GM18909 (cell line): ENCODE measurements around the gene EIF2AK3.

ENCODE experiments used
- ATAC-seq: cut with Tn5 transposase; IDR thresholded peaks from one replicate; pipeline ENCODE4 v1.9.1; 2021; ENCODE audit warnings: mild to moderate bottlenecking; ENCODE audit not compliant: unreplicated experiment, poor library complexity

EIF2AK3 gene

DNA sequence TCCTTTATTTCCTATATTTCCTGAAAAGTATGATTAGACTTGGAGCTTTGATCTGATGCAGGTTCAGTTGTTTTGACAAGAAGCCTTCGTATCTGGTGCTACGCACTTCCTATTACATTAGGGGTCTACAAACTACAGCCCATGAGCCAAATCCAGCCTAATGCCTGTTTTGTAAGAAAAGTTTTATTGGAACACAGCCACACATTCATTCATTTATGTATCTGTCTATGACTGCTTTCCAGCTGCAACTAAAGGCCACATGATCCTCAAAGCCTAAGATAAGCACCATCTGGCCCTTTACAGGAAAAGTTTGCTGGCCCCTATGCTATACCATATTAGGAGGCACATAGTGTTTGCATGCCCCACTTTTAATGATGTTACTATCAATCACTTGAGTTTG lies 26.0 kb downstream of the EIF2AK3 start:
- ATAC-seq, result no peak

DNA sequence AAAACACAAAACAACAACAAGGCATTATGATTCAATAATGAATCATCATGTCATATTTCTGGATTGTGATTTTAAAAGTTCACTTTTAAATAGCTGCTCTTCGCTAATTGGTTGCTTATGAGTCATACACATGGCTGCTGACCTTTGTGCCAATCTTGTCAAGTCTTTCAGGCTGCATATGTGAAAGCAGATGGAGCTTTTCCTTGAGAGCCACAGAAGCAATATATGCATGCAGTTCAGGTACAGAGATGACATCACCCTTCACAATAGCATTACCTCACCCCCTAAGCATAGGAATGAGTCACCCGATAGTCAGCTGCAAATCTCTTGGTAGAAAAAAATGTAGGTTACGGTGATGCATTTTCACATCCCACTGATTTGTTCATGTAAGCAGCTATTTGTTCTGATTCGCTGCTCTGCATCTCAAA lies 27.2 kb downstream of the EIF2AK3 start:
- peak; percentile 99 for ATAC-seq

DNA sequence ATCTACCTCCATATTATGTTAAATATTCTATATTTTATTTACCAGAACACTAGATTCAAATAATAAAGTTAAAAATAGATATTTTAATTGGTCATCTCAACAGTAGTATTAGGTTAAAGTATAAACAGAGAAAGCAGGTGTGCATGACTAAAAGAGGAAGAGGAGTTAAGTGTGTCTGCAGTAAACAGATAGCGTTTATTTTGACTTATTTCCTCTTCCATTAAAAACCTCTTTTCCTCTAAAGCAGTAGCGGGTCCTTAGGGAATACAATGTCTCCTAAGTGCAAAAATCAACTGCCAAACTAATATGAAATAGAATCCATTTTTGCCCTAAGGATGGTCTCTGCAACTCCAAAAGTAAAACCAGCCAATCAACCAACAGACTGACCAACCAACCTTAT lies 27.7 kb downstream of the EIF2AK3 start:
- ATAC-seq, result peak; percentile 3

DNA sequence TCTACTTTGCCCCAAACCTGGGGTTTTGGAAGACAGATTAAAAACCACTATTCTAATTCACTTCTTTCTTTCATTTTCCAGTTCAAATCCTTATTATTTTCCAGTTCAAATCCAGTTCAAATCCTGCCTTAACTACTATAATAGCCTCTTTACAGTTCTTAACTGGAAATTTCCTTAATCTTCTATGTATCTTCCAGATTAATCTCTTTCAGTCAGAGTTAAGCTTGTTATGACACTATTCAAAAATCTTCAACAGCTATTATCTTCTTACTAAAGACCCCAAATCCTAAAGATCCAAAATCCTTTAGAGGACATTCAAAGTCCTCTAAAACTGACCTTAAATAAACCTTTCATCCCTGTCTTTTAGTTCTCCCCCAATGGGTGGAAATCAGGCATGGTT lies 30.1 kb downstream of the EIF2AK3 start:
- no peak for ATAC-seq

DNA sequence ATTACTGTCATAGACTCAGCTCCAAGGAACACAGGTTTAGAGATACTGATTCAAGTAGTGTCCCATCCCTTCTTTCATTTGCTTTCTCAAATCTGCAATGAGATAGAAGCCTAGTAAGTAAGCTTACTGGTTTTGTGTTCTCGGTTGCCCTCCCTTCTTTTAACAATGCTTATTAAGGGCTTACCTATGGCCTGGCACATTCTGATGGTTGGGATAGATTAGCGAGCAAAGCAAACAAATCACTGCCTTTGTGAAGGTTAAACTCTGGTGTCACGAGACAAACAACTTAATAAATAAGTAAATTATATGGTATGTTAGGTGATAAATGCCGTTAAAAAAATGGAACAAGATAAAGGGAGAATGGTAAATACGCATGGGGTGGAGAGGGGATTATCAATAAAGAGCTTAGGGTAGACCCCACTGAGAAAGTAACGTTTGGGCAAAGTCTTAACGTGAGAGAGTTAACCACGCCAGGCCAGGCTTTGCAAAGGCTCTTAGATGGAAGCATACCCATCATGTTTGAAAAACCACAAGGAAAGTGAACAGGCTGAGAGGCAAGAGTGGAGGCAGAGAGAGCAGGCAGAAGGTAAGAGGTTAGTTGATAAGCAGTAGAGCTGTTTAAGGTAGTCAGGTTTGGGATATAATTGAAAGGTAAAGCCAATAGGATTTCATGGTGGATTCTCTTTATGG lies 31.0 kb downstream of the EIF2AK3 start:
- ATAC-seq, result no peak

DNA sequence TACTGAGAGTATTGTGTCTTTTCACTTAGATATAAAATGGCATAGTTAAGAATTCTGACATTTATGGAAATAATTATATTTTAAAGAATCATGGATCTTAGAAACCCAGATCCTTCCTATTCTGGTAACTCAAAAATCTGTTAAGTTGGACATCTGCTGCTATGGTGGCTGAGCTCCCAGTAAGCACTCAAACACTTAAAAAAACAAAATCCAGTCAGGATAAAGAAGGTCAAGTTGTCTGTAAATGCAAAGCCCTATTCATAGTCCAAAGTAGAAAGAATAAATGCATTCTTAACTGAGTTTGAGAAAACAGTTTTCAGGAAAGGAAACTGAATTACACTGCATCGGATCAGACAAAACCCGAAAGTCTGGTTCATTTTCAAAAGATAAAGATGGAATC lies 35.6 kb downstream of the EIF2AK3 start:
- ATAC-seq, result no peak

DNA sequence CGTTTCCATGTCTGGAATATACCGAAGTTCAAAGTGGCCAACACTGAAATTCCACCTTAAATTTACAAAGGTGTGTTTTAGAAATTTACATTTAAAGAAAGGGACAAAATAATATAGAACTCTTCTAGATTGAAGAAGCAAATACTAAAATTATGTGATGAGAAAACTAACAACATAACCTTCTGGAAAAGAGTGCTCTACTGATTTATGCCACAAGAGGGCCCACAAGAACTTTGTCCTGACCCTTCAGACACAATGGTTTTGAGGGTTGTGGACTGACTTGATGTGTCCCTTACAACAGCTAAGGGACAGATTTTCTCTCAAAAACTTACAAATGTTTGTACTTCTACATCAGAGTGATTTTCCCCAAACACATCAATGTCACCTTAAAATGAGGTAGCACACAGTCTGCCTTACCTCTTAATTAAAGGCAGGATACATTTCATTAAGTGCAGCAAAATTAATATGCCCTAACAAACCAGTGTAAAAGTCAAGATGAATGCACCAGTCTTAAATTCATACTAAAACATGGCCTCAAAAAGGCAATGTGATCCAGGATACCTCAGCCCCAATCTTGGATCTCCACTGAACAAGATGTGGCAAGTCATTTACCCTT lies 36.2 kb downstream of the EIF2AK3 start:
- ATAC-seq, result peak; percentile 88

DNA sequence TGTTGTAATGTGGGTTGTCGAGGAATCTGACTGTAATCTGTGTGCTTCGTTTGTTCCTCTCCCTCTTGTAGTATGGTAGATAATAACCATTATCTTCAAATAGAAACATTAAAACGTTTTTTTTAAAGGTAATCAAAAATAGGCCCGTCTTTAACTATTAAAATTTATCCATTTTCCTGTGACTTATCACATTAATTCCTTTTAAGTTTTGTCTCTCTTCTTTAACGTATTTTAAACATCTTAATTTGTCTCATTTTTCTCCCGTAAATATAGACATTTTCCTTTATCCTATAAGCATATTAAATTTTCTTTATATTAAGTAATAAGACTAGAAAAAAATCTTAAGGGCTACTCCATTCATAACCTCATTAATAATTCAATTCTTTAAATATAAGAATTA lies 41.3 kb downstream of the EIF2AK3 start:
- ATAC-seq, result no peak

DNA sequence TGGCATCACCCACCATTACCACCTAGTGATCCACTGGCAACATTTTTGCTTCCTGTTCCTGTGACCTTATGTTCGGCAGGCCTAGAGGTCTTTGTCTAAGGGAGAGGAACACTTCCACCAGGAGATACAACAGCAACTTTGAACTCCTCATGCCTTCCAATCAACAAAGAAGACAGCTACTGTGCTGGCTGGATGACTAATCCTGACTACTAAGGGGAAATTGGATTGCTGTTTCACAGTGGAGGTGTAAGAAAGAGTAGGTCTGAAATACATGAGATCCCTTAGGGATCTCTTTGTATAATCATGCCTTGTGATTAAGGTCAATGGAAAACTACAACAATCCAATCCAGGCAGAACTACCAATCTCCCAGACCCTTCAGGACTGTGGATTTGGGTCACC lies 45.2 kb downstream of the EIF2AK3 start:
- no peak for ATAC-seq

DNA sequence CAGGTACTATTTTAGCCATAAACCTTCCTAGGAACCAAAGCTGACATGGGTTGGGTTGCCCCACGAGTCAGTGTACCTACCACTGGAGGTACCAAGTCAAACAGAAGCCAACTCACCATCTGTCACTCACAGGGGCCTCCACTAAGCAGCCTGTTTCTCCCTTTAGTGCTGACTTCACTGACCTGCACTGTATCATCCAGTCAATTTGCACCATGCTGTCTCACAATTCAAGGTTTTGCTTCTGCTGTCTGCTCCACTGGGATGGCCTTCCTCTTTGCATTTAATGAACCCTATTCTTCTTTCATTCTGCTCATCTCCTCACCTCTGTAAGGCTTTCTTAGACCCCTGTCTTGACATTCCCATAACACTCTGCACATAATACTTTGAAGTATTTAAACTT lies 47.2 kb downstream of the EIF2AK3 start:
- ATAC-seq, result no peak

DNA sequence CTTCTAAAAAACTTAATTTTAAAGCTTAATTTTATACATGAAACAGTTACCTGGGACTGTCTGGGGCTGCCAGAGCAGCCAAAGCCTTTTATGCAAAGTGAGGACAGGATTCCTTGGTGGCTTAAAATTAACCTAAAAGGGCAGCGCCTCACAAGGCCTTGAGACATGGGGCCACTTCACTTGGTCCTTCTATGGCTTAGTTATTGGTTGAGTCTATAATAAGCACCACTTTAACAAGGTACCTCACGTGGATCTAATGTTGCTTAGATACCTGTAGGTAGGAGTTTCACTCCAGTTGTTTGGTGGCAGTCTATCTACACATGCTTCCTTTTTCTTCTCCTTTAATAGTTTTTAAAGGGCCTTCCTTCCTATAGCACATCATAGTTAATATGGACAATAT lies 51.6 kb downstream of the EIF2AK3 start:
- no peak for ATAC-seq

DNA sequence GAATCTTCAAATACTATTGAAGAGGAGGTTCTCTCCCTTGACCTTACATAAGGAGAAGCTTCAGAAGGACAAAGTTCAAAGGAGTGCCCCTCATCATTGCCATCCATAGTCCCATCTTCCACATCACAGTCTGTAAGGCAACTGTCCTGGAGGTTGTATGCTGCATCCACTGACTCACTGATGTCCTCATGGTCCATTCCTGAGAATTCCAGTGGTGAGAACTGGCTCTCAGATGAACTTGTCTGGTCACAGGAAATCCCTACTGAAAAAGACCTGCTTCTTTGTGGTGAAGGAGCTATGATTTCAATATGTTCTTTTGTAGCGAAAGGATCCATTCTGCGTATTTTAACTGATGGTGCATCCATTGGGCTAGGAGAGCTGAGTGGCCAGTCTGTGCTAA lies 52.2 kb downstream of the EIF2AK3 start:
- ATAC-seq, result no peak

DNA sequence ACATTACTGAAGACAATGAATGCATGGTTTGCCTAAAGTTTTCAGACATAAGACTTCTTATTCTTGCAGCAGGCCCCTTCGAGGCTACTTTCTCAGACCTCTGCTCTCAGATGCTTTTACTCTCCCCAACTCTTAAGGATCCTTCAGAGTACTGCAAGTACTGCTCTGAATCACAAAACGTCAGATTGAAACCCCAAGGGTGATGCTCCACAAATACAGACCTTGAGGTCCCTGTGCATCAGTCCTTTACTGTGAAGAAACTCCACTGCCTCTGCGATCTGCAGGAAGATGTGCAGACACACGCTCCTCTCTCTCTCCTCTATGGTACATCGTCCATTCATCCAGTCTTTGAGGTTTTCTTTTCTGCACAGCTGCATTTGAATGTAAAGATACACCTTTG lies 52.8 kb downstream of the EIF2AK3 start:
- ATAC-seq, result peak; percentile 76

DNA sequence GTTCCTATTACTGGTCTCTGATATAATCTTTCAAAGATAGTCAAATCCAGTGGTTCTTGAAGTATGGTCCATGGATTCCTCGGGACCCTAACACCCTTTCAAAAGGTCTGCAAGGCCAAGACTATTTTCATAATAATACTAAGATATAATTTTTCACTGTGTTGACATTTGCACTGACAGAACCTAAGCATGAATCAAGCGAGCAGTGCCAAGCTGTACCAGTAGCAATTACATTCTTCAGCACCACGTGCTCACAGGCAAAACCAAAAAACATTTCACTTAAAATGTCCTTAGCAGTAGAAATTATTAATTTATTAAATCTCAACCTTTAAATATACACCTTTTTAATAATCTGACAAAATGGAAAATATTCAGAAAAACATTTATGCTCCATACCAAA lies 59.1 kb downstream of the EIF2AK3 start:
- no peak for ATAC-seq

DNA sequence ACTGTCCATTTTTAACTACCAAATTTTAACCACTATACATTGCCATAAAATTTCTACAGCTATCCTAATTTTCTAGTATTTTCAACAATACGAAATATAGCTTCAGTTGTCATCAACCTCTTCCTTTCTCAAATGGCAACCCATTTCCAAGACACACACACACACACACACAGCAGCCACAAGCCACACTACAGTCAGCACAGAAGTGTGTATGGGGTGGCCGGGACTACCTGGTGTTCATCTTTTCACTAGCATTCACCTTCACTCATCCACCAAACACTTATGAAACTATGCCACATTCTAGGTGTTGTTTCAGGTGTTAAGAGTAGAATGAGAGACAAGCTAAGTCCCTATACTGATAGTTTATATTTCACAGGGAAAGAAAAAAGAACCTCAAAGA lies 62.9 kb downstream of the EIF2AK3 start:
- no peak for ATAC-seq

DNA sequence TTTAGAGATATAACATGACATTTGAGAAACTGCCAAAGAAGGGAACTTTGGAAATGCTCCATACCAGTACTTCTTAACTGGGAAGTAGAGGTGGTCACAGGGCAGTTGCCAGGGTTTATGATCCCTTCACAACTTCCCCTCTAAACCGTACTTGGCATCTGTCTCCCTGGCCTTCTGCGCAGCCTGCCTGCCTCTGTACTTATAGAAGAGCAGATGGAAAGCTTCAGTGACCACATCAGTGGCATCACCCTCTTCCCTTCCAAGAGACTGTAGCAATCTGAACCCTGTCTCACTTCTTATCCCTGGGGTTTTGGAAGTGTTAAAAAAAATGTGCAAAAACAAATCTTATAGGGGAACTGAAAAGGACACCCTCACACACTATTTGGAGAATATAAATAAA lies 64.1 kb downstream of the EIF2AK3 start:
- ATAC-seq, result no peak

DNA sequence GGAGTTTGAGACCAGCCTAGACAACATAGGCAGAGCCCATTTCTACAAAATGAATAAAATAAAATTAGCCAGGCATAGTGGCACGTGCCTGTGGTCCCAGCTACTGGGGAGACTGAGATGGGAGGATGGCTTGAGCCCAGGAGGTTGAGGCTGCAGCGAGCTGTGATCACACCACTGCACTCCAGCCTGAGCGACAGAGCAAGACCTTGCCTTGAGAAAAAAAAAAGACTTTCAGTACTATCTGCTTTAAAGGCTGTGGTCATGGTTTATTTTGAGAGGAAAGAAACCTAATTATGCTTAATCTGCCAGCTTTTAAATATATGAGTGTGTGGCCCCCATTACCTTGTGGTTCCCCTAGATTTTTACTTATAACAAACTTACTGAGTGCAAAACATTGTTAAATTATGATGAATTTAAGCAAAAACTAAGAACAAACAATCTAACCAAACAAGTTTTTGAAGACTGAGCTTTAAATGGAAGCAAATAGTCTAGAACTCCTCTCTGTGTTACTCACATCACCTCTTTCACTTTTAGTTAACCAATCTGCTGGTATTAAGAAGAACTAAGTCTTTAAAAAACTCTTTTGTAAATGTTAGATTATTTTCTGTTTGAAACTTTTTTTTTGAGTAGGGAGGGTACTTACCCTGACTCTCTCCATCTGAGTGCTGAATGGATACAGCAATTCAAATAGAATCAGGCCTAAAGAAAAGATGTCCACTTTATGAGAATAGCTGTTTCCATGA lies 65.4 kb downstream of the EIF2AK3 start:
- peak; percentile 66 for ATAC-seq

DNA sequence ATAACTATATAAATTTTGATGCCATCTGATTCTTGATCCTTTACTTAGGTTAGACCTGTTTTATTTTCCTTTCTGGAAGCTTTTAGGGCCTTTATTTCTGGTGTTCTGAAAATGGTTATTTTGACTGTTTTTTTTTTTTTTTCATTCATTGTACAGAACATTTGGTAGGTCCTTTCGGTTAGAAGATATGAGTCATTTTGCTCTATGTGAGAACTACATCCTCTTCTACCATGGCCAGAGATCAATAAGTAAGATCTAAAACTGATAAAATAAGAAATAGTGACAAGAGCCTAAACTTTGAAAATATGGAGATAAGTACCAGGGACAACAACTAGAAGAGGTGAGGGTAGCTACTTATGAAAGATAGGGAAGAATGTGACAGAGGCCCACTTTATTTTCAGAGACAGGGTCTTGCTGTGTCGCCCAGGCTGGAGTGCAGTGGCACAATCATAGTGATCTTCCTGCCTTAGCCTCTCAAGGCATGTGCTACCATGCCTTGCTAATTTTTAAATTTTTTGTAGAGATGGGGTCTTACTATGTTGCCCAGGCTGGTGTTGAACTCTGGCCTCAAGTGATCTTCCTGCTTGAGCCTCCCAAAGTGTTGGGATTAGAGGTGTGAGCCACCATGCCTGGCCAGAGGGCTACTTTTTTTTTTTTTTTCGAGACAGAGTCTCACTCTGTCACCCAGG lies 66.5 kb downstream of the EIF2AK3 start:
- ATAC-seq, result no peak

DNA sequence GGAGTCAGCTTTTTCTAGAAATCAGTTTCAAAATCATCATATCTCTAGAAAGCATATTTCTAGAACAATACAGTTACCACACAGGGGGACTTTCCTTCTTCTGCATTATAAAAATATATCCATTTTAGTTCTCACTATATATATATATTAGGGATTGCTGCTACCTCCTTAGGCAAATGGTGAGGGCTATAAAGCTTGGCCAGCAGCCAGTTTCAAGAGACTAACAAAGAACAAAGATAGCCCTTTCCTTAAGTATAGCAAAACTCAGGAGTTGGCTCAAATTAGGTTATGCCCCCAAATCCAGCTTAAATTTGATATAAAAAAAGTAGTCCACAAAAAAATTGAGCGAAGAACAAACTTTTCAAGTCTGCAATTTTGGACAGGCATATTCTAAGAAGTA lies 70.0 kb downstream of the EIF2AK3 start:
- ATAC-seq, result no peak

DNA sequence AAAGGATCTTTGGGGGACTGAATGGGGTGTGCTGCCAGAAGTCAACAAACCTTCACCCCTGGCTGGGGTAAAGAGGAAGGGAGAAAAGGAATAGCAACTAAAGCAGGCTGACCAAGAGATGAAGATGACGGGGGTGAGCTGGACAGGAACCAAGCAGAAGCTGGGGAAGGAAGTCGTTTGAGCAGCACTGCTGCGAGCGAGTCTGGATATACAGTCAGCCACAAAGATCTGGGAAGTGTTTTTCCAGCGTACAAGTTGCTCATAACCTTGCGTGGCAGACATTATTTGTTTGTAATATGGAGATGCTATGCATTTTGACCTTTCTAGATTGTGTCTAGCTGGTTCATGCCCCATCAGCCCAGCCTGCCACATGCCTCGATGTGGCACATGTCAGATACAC lies 71.2 kb downstream of the EIF2AK3 start:
- no peak for ATAC-seq

DNA sequence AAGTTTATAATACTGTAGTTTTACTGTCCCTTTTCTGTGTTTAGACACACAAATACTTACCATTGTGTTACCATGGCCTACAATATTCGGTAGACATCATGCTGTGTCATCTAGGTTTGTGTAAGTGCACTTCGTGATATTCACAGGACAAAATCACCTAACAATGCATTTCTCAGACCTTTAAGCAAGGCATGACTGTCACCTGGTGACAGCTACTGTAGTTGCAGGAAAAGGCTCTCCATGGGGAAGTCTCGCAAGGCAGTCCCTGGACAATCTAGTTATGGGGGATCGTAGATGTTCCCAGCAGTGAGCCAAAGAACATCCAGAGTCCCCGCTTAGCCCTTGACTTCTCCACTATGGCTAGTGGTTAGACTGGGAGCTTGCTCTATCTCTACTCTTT lies 73.1 kb downstream of the EIF2AK3 start:
- ATAC-seq, result no peak
